GM18858 (cell line): Measurements from ENCODE around the gene TOP3A.

Experiments
- ATAC-seq: cut with Tn5 transposase; IDR thresholded peaks from one replicate; pipeline ENCODE4 v1.9.1; 2021; ENCODE audit not compliant: unreplicated experiment

TOP3A gene

DNA sequence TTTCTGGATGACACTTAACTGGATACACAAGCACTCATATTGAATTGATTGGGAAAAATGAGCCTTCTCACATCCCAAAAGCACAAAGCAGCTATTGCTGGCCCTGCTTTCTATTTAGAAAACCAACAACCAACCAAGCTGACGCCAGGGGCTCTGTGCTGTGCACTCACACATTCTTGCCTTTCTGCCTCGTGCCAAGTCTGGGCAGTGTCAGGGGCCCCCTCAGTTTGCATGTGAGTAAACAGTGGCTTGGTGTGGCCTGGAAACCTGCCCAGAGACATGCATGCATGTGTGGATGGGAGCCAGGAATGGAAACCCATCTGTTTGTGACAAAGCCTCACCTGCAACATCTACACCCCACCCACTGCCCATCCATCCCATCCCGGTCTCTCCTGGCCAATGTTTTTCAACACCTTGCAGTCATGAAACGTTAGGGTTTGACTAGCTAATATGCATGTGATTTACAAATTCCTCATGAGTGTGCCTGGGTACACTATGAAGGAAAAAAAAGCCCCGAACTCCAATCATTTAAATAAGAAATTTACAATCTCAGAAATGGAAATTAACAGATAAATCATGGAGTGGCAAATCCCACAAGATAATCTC lies 33.9 kb downstream of the TOP3A start:
- no peak for ATAC-seq

DNA sequence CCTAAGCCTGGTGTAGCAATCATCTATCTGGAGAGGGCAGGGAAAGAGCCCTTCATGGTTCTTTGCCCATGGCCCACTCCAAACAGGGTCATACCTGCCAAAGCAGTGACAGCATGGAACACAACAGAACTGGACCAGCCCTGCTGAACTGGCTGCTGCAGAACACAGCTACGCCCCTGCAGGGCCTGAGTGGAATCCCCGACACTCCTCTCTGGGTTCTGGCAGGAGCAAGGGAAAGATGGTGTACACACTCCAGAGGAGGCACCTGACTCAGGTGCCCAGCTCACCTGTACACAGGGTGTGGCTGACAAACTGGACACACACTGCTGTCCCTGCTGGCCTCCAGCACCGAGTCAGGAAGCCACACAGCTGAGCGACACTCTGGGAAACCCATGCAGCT lies 34.5 kb downstream of the TOP3A start:
- no peak for ATAC-seq

DNA sequence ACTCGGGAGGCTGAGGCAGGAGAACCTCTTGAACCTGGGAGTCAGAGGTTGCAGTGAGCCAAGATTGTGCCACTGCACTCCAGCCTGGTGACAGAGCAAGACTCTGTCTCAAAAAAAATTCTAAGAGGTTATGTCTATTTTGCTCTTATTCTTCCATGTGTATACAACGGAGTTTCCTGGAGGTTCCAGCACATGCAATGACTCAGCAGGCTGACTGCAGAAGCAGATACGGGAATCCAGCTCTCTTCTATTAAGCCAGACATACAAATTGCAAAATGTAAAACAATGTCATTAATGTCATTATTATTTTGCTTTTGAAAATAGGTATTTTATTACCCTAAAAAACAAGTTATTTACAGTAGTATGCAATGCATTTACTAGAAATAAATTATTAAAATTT lies 35.9 kb downstream of the TOP3A start:
- no peak for ATAC-seq

DNA sequence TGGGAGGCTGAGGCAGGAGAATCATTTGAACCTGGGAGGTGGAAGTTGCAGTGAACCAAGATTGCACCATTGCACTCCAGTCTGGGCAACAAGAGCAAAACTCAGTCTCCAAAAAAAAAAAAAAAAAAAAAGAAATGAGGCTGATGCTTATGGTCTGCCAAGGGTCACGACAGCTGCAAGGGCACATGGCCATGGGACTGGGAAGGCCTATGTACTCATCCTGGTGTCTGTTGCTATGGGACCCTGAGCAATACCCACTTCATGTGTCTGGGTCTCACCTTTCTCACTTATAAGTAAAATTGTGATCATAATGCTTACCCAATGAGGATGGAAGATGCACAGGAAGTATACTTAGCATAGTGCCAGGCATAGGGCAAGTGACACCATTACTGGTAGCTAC lies 37.7 kb downstream of the TOP3A start:
- ATAC-seq, result no peak

DNA sequence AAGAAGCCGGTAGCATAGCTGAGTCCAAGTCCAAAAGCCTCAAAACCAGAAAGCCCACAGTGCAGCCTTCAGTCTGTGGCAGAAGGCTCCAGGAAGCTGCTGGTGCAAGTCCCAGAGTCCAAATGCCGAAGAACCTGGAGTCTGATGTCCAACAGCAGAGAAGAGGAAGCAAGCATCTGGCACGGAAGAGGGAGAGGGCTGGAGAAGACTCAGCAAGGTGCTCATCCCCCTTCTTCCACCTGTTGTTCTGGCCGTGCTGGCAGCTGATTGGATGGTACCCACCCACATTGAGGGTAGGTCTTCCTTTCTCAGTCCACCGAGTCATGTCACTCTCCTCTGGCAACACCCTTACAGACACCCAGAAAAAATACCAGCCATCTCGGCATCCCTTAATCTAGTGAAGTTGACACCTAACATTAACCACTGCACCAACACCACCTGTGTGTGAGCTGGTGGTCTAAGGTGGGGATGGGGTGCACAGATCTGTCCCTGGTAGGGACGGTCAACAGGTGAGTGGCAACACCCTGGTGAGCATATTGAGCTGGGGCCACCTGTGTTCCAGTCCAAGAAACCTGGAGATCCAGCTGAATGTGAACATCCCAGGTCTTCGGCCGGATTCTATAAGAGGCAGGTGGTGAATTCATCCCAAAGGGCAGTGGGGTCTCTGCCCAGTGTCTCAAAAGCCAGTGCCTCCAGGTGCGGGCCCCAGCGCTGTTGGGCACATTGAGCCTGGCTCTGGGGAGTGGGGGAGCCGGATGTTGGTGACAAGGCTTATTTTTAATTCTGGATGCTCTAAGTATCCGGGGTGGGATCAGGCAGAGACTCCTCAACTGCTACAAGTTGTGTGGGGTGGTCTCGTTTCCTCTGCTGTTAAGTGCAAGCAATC lies 44.5 kb downstream of the TOP3A start:
- no peak for ATAC-seq

DNA sequence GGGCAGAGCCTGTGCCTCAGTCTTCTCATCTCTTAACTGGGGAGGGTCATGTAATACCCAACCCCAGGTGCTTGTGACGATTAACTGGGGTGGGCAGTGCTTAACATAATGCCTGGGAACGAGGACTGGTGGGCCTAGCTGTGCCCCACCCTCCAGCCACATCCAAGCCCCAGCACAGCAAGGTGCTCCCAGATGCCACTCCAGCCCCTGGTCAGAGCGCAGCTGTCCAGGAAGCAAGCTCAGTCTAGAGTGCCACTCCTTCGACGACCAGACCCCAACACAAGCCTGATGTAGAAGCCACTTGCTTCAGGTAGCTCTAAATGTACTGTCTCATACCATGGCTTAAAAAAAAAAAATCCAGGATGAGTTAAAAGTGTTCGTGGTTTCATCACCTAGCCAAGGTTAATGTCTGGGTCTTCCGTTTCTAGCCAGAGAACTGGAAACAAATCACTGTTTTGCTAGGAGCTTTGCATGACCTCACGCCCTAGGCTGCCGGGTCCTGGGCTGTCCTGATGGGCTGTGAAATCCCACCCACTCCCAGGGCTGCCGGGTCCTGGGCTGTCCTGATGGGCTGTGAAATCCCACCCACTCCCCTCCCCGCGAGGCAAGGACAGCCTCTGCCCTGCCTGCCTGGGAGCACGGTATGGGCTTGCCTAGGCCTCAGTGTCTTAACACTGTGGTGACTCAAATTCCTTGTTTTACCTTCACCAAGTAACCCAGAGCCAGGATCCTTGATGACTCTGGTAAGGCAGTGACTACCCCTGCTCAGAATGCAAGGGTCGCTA lies 46.7 kb downstream of the TOP3A start:
- ATAC-seq, result no peak

DNA sequence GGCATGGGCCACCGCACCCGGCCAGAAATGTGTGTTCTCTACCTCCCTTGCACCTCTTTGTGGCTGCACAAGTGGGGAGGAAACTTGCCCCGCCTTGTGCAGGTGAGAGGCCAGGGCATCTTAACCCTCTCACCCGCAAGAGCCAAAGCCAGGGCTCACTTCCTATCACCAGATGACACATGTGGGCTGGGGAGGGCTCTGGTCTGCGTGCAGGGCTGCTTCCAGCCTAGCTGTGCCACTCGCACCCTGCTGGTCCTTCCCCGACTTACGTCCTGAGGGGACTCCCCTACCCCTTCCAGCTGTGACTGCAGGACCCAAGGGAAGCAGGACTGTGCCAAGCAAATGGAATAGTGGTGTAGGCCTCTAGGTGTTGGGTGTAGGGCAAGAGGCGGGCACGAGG lies 47.4 kb downstream of the TOP3A start:
- ATAC-seq, result no peak

DNA sequence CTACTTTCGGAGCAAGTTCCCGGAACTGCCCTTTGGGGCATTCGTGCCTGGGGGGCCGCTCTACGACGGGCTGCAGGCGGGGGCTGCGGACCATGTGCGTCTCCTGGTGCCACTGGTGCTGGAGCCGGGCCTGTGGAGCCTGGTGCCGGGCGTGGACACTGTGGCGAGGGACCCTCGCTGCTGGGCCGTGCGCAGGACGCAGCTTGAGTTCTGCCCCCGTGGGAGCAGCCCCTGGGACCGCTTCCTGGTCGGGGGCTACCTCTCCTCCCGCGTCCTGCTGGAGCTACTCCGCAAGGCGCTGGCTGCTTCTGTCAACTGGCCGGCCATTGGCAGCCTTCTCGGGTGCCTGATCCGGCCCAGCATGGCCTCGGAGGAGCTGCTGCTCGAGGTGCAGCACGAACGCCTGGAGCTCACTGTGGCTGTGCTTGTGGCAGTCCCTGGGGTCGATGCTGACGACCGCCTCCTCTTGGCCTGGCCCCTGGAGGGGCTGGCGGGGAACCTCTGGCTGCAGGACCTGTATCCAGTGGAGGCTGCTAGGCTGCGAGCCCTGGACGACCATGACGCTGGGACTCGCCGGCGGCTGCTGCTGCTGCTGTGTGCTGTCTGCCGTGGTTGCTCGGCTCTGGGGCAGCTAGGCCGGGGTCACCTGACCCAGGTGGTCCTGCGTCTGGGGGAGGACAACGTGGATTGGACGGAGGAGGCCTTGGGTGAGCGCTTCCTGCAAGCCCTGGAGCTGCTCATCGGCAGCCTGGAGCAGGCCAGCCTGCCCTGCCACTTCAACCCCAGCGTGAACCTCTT lies 50.7 kb downstream of the TOP3A start:
- no peak for ATAC-seq

DNA sequence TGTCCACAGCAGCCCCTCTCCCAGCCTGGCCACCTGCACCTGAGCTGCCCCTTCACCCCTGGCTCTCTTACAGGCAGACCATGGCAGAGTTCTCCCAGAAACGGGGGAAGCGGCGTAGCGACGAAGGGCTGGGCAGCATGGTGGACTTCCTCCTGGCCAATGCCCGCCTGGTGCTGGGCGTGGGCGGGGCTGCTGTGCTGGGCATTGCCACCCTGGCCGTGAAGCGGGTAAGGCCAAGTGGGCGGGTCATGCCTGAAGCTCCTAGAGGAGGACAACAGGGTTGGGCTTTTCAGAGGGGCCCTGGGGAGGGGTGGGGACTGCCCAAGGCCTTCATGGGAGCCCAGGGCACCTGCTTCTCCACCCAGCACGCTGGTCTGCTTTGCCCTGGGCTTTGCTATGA lies 52.2 kb downstream of the TOP3A start:
- ATAC-seq, result no peak

DNA sequence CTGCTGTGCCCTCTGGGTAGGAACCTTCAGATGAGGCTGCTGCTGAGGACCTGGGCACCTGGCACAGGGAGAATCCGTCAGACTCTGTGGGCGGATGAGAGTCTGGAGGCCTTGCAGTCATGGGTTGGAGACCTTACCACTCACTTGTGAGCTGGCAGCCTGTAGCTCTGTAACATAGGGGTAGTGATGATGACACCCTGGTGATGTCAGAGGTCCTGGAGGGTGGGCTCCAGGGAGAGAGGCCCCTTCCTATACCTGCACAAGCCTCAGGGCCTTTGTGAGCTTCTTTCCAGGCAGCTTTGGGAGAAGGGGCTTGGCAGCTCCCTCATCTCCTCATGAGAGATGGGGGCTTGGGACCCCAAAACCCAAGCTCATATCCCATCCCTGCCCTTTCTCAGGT lies 52.7 kb downstream of the TOP3A start:
- ATAC-seq, result no peak

DNA sequence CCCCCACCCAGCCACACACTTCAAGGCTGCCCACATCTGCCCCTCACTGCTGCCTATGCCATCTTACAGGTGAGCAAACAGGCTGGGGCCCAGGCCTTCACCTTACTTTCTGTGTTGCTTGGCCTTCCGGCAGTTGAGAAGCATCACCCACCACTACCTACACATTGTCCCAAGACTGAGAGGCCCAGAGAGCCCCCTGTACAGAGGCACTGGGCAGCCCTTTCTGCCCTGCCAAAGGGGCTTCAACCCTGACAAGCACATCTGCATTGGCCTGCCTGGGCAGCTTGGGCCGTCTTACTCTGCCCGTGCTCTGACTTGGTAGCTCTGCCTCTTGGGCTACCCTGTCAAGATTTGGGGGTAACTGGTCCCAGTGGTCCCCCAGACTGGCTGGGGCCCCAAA lies 53.1 kb downstream of the TOP3A start:
- no peak for ATAC-seq

DNA sequence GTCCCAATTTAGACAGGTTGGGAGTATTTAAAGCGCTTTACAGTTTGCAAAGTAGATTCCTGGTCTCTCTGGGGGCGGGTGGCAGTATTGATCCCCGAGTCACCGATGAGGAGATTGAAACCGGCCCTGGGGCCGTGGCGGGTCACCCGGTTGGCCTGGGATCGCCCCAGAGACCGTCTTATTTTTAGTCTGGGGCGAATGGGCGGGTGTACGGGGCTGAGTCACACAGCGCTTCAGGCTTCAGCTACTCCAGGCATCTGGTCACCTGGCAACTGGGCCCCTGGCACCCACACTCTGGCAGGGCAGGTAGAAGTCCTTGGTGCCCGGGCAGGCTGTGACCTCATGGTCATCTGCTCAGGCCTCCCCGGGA lies 53.7 kb downstream of the TOP3A start:
- ATAC-seq, result no peak

DNA sequence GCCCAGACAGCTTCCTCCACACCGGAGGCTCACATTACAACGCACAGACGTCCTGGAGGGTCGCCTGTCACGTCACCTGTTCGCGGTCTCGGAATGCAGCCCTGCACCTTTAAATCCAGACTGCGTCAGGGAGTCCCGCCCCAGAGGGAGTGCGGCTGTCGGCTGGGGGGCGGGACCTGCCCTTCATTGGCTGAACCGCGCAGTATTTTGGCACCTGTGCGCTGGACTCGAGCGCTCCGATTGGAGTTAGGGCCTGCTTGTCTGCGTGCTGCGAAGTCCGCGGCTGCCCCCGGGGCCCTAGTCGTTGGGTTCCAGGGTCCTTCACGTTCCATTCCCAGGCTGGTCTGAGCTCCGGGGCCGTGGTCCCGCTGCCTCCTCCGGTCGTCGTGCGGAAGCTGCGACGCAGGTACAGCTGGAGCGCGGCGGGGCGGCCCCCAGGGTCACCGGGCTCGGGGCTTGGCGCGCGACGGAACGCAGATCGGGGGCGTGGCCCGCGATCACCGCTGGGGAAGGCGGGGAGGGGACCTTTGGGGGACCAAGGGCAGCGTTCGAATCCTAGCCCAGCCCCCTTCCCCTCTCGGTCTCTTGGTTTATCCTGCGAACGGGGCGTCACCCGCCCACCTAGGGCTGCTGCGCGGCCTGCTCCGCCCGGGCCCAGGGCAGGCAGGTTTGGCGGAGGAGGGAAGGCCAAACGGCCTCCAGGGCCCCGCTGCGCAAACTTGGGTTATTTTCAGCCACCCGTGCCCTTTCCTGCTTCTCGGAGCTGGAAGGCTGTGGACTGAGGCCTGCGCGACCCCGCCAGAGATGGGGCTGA lies 54.3 kb downstream of the TOP3A start, which contains the start of gene MIEF2:
MIEF2 (plus strand) TSS at position 331 of the 814 bp plus-strand sequence. CDS start 2,059 bp downstream, outside the sequence.
- peak; percentile 63 for ATAC-seq

DNA sequence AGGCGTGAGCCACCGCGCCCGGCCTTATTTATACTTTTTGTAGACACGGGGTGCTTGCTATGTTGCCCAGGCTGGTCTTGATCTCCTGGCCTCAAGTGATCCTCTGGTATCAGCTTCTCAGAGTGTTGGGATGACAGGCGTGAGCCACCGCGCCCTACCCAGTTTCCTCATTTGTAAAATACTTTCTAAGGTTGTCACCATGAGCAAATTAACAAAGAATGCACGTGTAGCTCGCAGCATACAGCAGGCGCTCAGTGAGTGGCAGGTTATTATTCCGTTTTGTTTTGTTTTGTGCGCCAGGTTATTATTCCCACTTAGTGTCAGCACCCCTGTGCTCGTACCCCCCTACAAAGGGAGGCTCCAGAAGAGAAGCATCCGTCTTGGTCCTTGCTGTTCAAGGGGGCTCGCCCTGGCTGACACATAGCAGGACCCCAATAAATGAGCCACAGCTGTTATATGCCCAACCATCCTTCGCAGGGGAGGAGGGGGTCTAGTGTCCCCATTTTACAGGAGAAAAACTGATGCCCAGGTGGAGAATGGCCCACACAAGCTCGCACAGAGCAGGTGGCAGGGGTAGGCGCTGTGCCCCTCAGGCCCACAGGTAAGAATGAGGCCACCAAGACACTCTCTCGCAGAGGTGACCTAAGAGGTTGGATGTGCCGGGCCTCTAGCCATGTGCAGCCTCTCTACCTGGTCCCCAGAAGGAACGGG lies 55.0 kb downstream of the TOP3A start:
- no peak for ATAC-seq

DNA sequence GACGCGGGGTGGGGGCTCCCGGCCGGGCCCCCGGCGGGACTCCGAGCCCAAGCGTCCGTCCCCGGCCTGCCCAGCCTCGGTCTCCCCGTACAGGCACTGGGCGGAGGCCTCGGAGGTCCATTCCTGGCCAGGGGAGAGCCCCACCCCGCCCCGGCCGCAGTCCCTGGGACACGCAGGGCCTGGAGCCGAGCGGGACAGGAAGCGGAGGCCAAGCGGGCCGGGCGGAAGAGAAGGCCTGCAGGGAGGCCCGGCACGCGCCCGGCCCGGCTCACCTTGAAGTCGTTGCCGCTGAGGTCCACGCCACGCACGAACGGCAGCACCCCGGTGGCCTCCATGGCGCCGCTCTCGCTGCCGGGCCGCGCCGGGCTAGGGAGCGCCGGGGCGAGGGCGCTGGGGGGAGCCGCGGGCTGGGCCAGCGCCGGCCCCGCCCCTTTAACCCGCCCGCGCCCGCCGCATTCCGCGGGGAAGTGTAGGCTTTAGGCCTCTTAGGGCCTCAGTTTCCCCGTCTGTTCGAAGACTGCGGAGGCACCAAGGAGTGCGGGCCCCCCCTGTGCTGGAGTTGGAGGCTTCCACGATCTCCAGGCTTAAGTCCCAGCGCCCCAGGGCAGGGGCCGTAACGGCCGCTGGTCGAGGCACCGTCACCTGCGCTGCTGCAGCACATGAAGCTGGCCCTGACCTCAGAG lies 56.3 kb downstream of the TOP3A start, which contains the start of gene FLII:
FLII (minus strand) TSS at position 383 of the 683 bp plus-strand sequence; CDS start at position 335, 48 bp downstream.
- ATAC-seq, result no peak

DNA sequence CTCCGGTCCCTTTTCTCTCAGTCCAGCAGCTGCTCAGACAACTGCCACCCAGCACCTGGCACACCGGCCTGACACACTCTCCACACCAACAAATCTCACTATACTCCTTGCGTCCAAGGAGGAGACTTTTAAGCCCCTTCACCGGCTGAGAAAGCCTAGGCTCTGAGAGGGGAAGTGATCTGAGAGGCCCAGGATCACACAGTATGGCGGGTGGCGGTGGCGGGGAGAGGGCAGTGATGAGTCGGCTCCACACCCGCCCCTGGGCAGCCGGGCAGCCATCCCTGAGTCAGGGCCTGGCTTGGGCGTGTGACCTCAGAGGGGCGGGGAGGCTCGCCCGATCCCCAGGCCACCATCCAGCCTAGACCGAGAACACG lies 56.8 kb downstream of the TOP3A start:
- no peak for ATAC-seq

DNA sequence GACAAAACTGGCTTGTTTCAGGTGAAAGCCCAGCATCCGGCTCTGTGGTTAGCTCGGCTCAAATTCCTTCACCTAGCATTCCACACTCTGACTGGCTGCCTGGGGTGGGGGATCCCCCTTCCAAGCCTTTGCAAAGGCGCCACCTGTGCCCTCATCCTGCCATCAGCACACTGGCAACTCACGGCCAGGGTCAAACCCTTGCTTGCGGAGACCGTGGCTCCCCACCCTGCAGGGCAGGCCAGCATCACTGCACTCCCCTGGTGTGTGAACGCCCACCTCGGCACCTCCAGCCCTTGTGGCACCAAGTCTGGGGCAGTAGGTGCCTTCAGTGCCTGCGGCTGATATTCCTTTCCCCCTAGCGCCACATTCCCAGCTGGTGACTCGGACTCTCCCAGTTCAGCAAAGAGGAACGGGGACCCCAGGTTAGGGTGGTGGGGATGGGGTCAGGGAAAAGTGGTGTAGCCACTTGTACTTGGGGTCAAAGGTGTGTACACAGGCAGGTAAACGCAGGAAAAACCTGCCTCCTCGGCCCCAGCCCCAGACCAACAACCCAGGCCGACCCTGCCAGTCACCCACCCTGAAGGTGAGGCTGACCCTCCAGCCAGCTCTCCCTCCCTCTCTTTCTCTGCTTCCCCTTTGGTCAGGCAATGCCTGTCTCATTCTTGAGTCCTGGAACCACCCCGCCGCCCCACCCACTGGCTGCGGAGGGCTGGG lies 57.4 kb downstream of the TOP3A start:
- ATAC-seq, result no peak

DNA sequence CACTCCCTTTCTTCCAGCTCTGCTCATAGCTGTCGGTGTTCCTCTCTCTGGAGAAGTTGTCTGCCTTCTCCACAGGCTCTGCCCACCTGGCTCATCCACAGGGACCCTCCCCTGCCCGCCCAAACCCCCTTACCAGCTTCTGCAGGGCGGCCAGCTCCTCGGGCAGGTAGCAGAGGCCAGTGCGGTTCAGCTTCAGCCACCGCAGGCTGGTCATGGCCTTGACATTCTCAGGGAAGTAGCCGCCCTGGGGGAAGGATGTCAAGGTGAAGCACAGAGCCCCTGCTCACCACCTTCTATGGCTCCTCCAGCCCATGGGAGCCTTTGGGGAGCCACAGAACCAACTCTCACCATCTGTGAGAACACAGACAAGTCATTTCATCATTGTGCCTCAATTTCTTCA lies 58.0 kb downstream of the TOP3A start:
- no peak for ATAC-seq
